ENCODE data around the gene POLE2.

DNA sequence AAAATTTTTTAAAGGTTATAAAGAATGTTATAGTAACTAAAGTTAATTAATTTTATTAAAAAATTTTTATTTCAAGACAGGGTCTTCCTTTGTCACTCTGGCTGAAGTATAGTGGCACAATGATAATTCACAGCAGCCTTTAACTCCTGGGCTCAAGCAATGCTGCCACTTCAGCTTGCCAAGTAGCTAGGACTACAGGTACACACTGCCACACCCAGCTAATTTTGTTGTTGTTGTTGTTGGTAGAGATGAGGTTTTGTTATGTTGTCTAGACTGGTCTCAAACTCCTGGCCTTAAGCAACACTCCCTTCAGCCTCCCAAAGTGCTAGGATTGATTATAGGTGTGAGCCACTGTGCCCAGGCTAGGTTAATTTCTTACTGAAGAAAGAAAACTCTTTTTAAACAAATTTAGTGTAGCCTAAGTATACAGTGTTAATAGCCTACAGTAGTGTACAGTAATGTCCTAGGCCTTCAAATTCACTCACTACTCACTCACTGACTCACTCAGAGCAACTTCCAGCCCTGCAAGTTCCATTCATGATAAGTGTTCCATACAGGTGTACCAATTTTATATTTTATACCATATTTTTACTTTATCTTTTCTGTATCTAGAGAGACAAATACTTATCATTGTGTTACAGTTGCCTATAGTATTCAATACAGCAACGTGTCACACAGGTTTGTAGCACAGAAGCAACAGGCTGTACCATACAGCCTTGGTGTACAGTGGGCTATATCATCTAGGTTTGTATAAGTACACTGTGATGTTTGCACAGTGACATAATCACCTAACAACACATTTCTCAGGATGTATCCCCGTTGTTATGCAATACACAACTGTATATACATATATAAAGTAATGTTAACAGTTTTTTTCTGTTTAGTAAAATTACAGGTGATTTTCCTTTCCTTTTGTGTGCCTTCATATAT lies 28.2 kb downstream of the POLE2 start:
- no peak for TF ChIP-seq EZH2 (IDR thresholded peaks at IDR 0.05; ENCODE audit: low read length, unreplicated experiment)
- TF ChIP-seq, protein P1, sequence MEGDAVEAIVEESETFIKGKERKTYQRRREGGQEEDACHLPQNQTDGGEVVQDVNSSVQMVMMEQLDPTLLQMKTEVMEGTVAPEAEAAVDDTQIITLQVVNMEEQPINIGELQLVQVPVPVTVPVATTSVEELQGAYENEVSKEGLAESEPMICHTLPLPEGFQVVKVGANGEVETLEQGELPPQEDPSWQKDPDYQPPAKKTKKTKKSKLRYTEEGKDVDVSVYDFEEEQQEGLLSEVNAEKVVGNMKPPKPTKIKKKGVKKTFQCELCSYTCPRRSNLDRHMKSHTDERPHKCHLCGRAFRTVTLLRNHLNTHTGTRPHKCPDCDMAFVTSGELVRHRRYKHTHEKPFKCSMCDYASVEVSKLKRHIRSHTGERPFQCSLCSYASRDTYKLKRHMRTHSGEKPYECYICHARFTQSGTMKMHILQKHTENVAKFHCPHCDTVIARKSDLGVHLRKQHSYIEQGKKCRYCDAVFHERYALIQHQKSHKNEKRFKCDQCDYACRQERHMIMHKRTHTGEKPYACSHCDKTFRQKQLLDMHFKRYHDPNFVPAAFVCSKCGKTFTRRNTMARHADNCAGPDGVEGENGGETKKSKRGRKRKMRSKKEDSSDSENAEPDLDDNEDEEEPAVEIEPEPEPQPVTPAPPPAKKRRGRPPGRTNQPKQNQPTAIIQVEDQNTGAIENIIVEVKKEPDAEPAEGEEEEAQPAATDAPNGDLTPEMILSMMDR (conservative IDR thresholded peaks at IDR 0.05; ENCODE audit: low read depth, low read length): no peak

All from PC-3 (cell line).